ENCODE data around the gene TCF7L2. TPM values are rescaled to one million over a fixed set of nuclear protein-coding genes. Genes with fewer than 3 reads are reported as not detected.

Gene TCF7L2
- total RNA-seq, 2 donors from 2014 or later: 9.1 to 25.7 TPM

DNA sequence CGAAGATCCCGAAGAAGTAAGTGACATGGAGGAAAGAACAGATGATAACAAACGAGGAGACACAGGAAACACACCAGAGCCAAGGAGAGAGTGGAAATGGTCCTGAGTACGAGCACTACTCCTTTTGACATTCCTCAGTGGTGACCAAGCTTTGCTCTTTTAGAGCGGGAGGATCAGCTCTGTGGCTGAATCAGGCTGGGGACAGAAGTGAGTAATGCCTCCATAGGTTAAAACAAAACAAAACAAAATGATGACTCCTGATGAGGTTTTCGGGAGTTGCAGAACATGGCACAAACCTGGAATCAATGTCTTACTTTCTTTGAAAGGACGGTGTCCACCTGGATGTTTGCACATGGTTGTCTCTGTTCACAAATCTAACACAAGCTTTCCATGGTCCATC lies 30.3 kb upstream of the TCF7L2 start:
- Histone ChIP-seq H3K27me3 (no peaks in the 10 kb centered on the region), H3K9me3 (no peaks in the 10 kb centered on the region), H3K4me3 (no peak overlapping the region), H3K36me3 (replicated peaks in 1 of 2; ENCODE audit: insufficient read depth in 1 of 2, low read depth in 2 of 2) (no peaks in the 10 kb centered on the region), H3K27ac (no peak overlapping the region), H3K4me1 (peaks cover 14% of the 10 kb centered on the region)
- 85 to 90% methylated on average over 7 of the region's 7 CpGs for WGBS, 2 donors
- no peak for ATAC-seq
- intact Hi-C loops (cut with DNase I): no loop called here
- TF ChIP-seq, protein P1, sequence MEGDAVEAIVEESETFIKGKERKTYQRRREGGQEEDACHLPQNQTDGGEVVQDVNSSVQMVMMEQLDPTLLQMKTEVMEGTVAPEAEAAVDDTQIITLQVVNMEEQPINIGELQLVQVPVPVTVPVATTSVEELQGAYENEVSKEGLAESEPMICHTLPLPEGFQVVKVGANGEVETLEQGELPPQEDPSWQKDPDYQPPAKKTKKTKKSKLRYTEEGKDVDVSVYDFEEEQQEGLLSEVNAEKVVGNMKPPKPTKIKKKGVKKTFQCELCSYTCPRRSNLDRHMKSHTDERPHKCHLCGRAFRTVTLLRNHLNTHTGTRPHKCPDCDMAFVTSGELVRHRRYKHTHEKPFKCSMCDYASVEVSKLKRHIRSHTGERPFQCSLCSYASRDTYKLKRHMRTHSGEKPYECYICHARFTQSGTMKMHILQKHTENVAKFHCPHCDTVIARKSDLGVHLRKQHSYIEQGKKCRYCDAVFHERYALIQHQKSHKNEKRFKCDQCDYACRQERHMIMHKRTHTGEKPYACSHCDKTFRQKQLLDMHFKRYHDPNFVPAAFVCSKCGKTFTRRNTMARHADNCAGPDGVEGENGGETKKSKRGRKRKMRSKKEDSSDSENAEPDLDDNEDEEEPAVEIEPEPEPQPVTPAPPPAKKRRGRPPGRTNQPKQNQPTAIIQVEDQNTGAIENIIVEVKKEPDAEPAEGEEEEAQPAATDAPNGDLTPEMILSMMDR (IDR thresholded peaks at IDR 0.05): no peak
- no peak for TF ChIP-seq POLR2A (IDR thresholded peaks at IDR 0.05)
- DNase-seq: no peak

DNA sequence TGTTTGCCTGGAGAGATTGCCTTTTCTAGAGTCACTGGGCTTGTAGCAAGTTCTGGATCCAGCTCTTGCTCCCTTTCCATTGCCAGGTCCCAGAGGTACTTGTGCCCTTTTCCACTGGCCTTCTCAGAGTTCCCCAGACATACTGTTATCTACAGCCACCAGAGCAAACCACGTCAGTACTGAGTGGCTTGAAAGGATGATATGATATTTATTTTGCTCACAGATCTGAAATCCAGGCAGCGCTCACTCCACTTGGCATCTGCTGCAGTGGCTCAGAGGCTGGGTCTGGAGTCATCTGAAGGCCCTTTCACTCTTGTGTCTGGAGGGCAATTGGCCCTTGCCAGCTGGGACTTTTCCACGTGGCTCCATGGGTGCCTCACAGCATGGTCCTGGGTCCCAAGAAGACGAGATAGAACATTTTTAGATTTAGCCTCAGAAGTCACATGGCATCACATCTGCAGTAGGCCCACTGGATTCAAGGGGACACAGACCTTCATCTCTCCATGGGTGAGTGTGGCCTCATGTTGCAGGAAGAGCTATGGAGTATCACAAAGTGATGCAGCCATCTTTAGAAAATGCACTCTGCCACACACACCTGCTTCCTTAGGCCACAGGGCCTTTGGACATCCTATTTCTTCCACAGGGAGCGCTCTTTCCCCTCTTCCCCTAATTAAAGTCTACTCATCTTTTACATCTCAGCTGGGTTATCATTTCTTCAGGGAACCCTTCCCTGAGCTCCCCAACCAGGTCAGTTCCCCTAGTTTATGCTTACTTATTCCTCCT lies 22.9 kb upstream of the TCF7L2 start:
- H3K4me1 ChIP-seq: no peaks in the 10 kb centered on the region
- no peak for DNase-seq
- peaks cover 0 to 4% (median 0%) of the 10 kb centered on the region in 3 donors for H3K9me3 ChIP-seq
- ATAC-seq: no peak
- H3K27me3 ChIP-seq: no peaks in the 10 kb centered on the region
- TF ChIP-seq POLR2A (IDR thresholded peaks at IDR 0.05): no peak
- TF ChIP-seq, protein P1 (IDR thresholded peaks at IDR 0.05): no peak
- 86 to 89% methylated on average over 4 to 5 of the region's 5 CpGs for WGBS, 2 donors
- H3K36me3 ChIP-seq (replicated peaks in 1 of 2; ENCODE audit: insufficient read depth in 1 of 2, low read depth in 2 of 2): no peaks in the 10 kb centered on the region
- H3K27ac ChIP-seq: no peak overlapping the region
- no peak overlapping the region for H3K4me3 ChIP-seq
- intact Hi-C loops (cut with DNase I): no loop called here

DNA sequence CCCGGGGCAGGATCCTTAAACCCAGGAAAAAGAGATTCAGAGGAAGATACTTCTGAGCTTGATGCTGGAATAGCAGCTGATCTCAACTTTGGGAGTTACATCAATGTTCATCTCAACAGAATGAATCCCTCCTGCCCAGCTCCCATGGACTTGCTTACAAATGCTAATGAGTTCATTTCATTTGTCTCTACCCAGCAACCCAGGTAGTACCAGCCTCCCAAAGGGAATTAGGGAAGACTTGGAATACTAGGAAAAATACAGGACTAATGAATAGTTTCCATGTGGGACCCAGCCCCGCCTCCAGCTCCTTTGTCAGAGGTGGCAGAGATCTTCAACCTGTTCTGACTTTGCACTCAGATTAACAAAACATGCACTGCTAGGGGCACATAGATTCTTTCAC lies 22.1 kb upstream of the TCF7L2 start:
- TF ChIP-seq POLR2A (IDR thresholded peaks at IDR 0.05): no peak
- TF ChIP-seq, protein P1 (IDR thresholded peaks at IDR 0.05): no peak
- DNase-seq (no peak), ATAC-seq (no peak)
- Histone ChIP-seq H3K4me1 (no peaks in the 10 kb centered on the region), H3K27ac (no peak overlapping the region), H3K27me3 (no peaks in the 10 kb centered on the region), H3K9me3 (peaks cover 0 to 4% (median 0%) of the 10 kb centered on the region in 3 donors), H3K36me3 (replicated peaks in 1 of 2; ENCODE audit: insufficient read depth in 1 of 2, low read depth in 2 of 2) (no peaks in the 10 kb centered on the region), H3K4me3 (no peak overlapping the region)
- intact Hi-C loops (cut with DNase I): no loop called here
- 82 to 91% methylated on average over 2 of the region's 2 CpGs for whole genome bisulfite sequencing, 2 donors

DNA sequence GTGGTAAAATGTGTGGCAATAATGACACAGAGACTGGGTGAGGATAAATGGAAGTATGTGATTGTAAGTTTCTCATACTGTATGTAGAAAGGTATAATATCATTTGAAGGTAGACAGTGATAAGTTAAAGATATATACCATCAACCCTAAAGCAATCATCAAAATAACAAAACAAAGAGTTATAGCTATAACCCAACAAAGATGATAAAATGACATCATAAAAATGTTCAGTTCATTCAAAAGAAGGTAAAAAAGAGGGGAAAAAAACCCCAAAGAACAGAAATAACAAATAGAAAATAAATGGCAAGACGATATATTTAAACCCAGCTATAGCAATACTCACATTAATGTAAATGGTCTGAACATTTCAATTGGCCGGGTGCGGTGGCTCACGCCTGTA lies 17.4 kb upstream of the TCF7L2 start:
- Histone ChIP-seq H3K4me1 (no peaks in the 10 kb centered on the region), H3K9me3 (peaks cover 0 to 4% (median 0%) of the 10 kb centered on the region in 3 donors), H3K36me3 (replicated peaks in 1 of 2; ENCODE audit: insufficient read depth in 1 of 2, low read depth in 2 of 2) (no peaks in the 10 kb centered on the region), H3K27me3 (no peaks in the 10 kb centered on the region), H3K27ac (no peak overlapping the region), H3K4me3 (no peak overlapping the region)
- intact Hi-C loops (cut with DNase I): no loop called here
- TF ChIP-seq, protein P1 (IDR thresholded peaks at IDR 0.05): no peak
- no peak for TF ChIP-seq POLR2A (IDR thresholded peaks at IDR 0.05)
- DNase-seq (no peak), ATAC-seq (no peak)
- 94 to 99% methylated on average over 4 of the region's 4 CpGs for WGBS, 2 donors

DNA sequence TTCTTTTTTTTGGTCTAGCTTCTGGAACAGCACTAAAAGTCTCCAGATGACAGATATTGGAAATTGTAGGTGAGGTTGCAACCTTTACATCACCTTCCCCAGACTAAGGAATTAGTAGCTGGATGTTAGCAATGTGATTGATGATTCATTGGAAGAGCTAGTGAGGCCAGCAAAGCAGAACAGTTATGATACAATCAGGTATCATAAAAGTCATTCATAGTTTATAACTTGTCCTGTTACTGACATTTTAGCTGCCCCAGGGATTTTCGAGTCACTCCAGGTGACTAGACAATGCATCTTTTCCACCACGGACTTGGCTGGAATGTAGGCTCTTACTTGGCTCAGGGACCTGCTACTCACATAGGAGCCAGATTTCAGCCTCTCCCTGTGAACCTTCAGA lies 15.9 kb upstream of the TCF7L2 start:
- H3K9me3 ChIP-seq: peaks cover 0 to 4% (median 0%) of the 10 kb centered on the region in 3 donors
- DNase-seq (no peak), ATAC-seq (no peak)
- no peak for TF ChIP-seq POLR2A (IDR thresholded peaks at IDR 0.05)
- TF ChIP-seq, protein P1 (IDR thresholded peaks at IDR 0.05): no peak
- intact Hi-C loops (cut with DNase I): no loop called here
- no peak overlapping the region for H3K27ac ChIP-seq
- H3K4me1 ChIP-seq: no peaks in the 10 kb centered on the region
- no peaks in the 10 kb centered on the region for H3K36me3 ChIP-seq (replicated peaks in 1 of 2; ENCODE audit: insufficient read depth in 1 of 2, low read depth in 2 of 2)
- 58 to 64% methylated on average over 2 of the region's 2 CpGs for WGBS, 2 donors
- H3K4me3 ChIP-seq: no peak overlapping the region
- H3K27me3 ChIP-seq: no peaks in the 10 kb centered on the region

Data from body of pancreas (tissue), 4 donors.